ENCODE measurements around the gene ZFPM1. TPM values are rescaled to one million over a fixed set of nuclear protein-coding genes. Genes with fewer than 3 reads are reported as not detected.
"Not testable (repeated sequence)": the region's sequence is repeated elsewhere in the genome, so short reads cannot be mapped to it uniquely, and the experiment has no call there.

The ZFPM1 gene
- polyA plus RNA-seq, 2 donors = 0.98 to 2.6 TPM

DNA sequence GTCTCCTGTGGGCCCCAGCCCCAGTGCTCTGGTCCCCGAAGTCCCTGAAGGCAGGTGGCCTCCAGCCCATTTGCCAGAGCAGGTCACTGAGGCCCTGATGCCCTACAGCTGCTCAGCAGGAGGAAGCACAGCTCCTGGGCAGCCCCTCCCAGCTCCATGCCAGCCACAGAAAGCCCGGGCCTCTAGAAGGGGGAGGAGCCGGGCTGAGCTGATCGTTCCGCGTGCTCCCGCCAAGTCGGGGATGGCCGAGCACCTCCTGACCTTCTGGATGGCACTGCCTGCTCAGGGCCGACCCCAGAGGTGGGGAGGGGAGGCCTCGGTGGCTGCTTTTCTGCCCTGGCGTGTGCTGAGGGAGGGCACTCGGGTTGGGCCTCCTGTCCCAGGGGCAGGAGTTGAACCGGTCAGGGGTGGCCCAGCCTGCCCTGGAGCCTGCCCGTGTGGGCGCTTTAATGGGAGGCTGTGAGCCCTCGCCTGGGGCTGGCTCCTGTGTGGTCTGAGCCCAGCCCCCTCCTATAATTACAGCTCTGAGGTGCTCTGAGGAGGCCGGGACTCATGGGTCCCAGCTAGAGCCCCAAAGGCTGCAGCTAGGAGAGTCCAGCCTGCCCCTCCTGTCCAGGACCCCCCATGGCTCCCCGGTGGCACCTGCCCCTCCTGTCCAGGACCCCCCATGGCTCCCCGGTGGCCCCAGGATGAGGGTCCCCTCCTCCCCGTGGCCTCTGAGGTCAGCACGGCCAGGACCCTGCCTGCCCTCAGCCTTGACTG is 29.7 kb downstream of the ZFPM1 start:
- no peaks in the 10 kb centered on the region for H3K27me3 ChIP-seq (ENCODE audit: control insufficient read depth in 1 of 2, insufficient read depth in 2 of 2, low read length in 2 of 2)
- 60 to 77% methylated on average over 22 of the region's 22 CpGs for WGBS, 2 donors
- no peak overlapping the region for H3K4me3 ChIP-seq (ENCODE audit: low read depth in 1 of 2, low read length in 2 of 2)
- no peak overlapping the region for H3K27ac ChIP-seq (ENCODE audit: low read depth in 2 of 2, low read length in 1 of 2)
- peaks cover 0 to 3% of the 10 kb centered on the region in 2 donors for H3K36me3 ChIP-seq (ENCODE audit: control insufficient read depth in 2 of 2, insufficient read depth in 2 of 2, low read length in 1 of 2)
- no peaks in the 10 kb centered on the region for H3K9me3 ChIP-seq (ENCODE audit: control insufficient read depth in 2 of 2, insufficient read depth in 1 of 2, low read depth in 1 of 2, low read length in 1 of 2)
- peaks cover 0 to 2% of the 10 kb centered on the region in 2 donors for H3K4me1 ChIP-seq (ENCODE audit: control insufficient read depth in 2 of 2, insufficient read depth in 2 of 2, low read length in 1 of 2)

DNA sequence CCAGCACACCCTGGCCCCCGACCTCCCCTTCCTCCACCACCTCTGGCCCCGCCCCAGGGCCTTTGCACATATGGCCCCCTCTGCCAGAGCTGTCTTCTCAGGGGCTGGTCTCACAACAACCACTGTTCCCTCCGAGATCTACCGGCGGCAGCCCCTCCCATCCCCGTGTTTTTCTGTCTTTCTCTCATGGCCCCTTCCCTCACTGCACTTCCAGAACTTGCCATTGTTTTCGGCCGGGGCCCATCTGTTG is 30.2 kb downstream of the ZFPM1 start:
- peaks cover 0 to 3% of the 10 kb centered on the region in 2 donors for H3K36me3 ChIP-seq (ENCODE audit: control insufficient read depth in 2 of 2, insufficient read depth in 2 of 2, low read length in 1 of 2)
- 69 to 79% methylated on average over 6 to 8 of the region's 8 CpGs for WGBS, 2 donors
- H3K4me3 ChIP-seq (ENCODE audit: low read depth in 1 of 2, low read length in 2 of 2) = no peak overlapping the region
- no peak overlapping the region for H3K27ac ChIP-seq (ENCODE audit: low read depth in 2 of 2, low read length in 1 of 2)
- H3K9me3 ChIP-seq (ENCODE audit: control insufficient read depth in 2 of 2, insufficient read depth in 1 of 2, low read depth in 1 of 2, low read length in 1 of 2) = no peaks in the 10 kb centered on the region
- H3K27me3 ChIP-seq (ENCODE audit: control insufficient read depth in 1 of 2, insufficient read depth in 2 of 2, low read length in 2 of 2) = no peaks in the 10 kb centered on the region
- H3K4me1 ChIP-seq (ENCODE audit: control insufficient read depth in 2 of 2, insufficient read depth in 2 of 2, low read length in 1 of 2) = peaks cover 0 to 2% of the 10 kb centered on the region in 2 donors

DNA sequence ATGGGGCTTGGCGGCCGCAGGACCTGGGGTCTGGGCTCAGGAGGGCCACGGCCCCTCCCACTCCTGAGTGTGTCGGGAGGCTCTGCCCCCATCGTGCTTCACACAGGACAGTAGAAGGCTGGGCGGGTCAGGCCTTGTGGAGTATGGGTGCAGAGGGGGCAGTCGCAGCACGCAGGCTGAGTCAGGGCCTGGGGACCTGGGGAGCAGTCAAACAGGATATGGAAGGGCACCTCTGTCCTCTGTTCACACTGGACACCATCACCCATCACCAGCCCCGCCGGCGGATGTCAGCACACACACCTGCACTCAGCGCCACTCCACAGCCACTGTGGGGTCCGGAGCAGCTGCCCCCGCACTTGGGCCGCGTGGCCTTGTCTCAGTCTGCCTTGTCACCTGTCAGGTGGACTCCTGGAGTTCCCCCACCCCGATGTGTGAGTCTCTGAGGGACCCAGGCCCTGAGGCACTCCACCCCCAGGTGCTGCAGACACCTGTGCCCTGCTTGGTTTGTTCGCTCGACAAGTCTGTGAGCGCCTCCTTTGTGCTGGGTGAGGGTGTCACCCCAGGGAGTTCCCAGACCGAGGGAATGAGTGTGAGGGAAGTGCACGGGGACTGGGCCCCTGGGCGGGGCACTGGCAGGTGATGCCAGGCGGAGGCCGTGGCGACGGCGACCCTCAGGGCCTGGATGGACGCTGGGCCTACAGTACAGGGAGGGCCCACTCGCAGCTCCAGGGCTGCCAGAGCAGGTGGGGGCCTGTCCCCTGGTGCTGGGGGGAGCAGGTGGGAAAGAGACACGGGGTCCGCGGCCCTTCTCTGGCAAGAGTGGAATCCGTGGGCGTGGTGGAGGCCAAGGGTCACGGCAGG is 31.7 kb downstream of the ZFPM1 start:
- H3K36me3 ChIP-seq (ENCODE audit: control insufficient read depth in 2 of 2, insufficient read depth in 2 of 2, low read length in 1 of 2) = peaks cover 0 to 3% of the 10 kb centered on the region in 2 donors
- WGBS, 2 donors = 76 to 87% methylated on average over 36 of the region's 36 CpGs
- no peaks in the 10 kb centered on the region for H3K9me3 ChIP-seq (ENCODE audit: control insufficient read depth in 2 of 2, insufficient read depth in 1 of 2, low read depth in 1 of 2, low read length in 1 of 2)
- peaks cover 0 to 2% of the 10 kb centered on the region in 2 donors for H3K4me1 ChIP-seq (ENCODE audit: control insufficient read depth in 2 of 2, insufficient read depth in 2 of 2, low read length in 1 of 2)
- H3K4me3 ChIP-seq (ENCODE audit: low read depth in 1 of 2, low read length in 2 of 2) = no peak overlapping the region
- no peak overlapping the region for H3K27ac ChIP-seq (ENCODE audit: low read depth in 2 of 2, low read length in 1 of 2)
- no peaks in the 10 kb centered on the region for H3K27me3 ChIP-seq (ENCODE audit: control insufficient read depth in 1 of 2, insufficient read depth in 2 of 2, low read length in 2 of 2)

DNA sequence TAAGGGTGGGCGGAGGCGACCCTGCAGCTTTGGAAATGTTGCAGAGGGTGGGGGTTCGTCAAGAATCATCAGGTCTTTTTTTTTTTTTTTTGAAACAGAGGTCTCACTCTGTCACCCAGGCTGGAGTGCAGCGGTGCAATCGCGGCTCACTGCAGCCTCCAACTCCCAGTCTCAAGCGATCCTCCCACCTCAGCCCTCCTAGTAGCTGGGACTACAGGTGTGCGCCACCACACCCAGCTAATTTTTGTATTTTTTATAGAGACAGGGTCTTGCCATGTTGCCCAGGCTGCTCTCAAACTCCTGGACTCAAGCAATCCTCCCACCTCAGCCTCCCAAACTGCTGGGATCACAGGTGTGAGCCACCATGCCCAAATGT is 32.3 kb downstream of the ZFPM1 start:
- not testable (repeated sequence) for H3K27ac ChIP-seq (ENCODE audit: low read depth in 2 of 2, low read length in 1 of 2); H3K4me3 ChIP-seq (ENCODE audit: low read depth in 1 of 2, low read length in 2 of 2); H3K9me3 ChIP-seq (ENCODE audit: control insufficient read depth in 2 of 2, insufficient read depth in 1 of 2, low read depth in 1 of 2, low read length in 1 of 2); H3K36me3 ChIP-seq (ENCODE audit: control insufficient read depth in 2 of 2, insufficient read depth in 2 of 2, low read length in 1 of 2); H3K4me1 ChIP-seq (ENCODE audit: control insufficient read depth in 2 of 2, insufficient read depth in 2 of 2, low read length in 1 of 2); H3K27me3 ChIP-seq (ENCODE audit: control insufficient read depth in 1 of 2, insufficient read depth in 2 of 2, low read length in 2 of 2)
- WGBS, 2 donors = 91 to 99% methylated on average over 8 of the region's 8 CpGs

DNA sequence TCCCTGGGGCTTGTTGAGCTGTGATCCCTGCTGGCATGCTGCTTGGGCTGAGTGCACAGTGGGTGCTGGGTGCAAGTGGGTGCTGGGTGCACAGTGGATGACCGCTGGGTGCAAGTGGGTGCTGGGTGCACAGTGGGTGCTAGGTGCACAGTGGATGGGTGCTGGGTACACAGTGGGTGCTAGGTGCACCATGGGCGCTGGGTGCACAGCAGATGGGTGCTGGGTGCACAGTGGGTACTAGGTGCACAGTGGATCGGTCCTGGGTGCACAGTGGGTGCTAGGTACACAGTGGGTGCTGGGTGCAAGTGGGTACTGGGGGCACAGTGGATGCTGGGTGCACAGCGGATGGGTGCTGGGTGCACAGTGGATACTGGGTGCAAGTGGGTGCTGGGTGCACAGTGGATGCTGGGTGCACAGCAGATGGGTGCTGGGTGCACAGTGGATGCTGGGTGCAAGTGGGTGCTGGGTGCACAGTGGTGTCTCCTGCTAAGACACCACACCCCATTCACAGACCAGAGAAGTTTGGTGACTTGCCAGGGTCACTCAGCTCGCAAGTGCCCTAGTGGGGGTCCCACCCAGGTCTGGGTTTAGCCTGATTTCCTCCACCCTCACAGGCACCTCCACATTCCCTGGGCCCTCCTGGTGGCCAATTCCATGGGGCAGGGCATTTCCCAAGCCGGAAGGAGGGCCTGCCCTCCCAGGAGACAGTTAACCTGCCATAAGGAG is 33.5 kb downstream of the ZFPM1 start:
- no peaks in the 10 kb centered on the region for H3K4me1 ChIP-seq (ENCODE audit: control insufficient read depth in 2 of 2, insufficient read depth in 2 of 2, low read length in 1 of 2)
- 94 to 95% methylated on average over 6 of the region's 6 CpGs for WGBS, 2 donors
- no peak overlapping the region for H3K27ac ChIP-seq (ENCODE audit: low read depth in 2 of 2, low read length in 1 of 2)
- no peak overlapping the region for H3K4me3 ChIP-seq (ENCODE audit: low read depth in 1 of 2, low read length in 2 of 2)
- H3K9me3 ChIP-seq (ENCODE audit: control insufficient read depth in 2 of 2, insufficient read depth in 1 of 2, low read depth in 1 of 2, low read length in 1 of 2) = no peaks in the 10 kb centered on the region
- peaks cover 0 to 3% of the 10 kb centered on the region in 2 donors for H3K36me3 ChIP-seq (ENCODE audit: control insufficient read depth in 2 of 2, insufficient read depth in 2 of 2, low read length in 1 of 2)
- no peaks in the 10 kb centered on the region for H3K27me3 ChIP-seq (ENCODE audit: control insufficient read depth in 1 of 2, insufficient read depth in 2 of 2, low read length in 2 of 2)

DNA sequence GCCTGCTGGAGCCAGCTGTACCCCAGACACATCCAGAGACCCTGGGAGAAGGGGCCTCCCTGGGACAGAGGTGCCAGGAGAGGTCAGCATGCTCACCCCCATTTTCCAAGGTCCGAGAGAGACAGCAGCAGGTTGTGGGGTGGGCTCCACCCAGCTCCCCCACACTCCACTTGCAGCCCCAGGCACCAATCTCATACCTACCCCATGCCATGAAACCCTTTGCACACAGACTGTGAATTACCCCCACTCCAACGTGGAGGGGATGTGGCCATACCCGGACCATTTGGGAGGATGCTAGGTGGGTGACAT is 34.0 kb downstream of the ZFPM1 start:
- WGBS, 2 donors = 77 to 92% methylated on average over 3 of the region's 3 CpGs
- Histone ChIP-seq H3K36me3 (ENCODE audit: control insufficient read depth in 2 of 2, insufficient read depth in 2 of 2, low read length in 1 of 2) (peaks cover 0 to 3% of the 10 kb centered on the region in 2 donors), H3K27me3 (ENCODE audit: control insufficient read depth in 1 of 2, insufficient read depth in 2 of 2, low read length in 2 of 2) (no peaks in the 10 kb centered on the region), H3K9me3 (ENCODE audit: control insufficient read depth in 2 of 2, insufficient read depth in 1 of 2, low read depth in 1 of 2, low read length in 1 of 2) (no peaks in the 10 kb centered on the region), H3K4me3 (ENCODE audit: low read depth in 1 of 2, low read length in 2 of 2) (no peak overlapping the region), H3K27ac (ENCODE audit: low read depth in 2 of 2, low read length in 1 of 2) (no peak overlapping the region), H3K4me1 (ENCODE audit: control insufficient read depth in 2 of 2, insufficient read depth in 2 of 2, low read length in 1 of 2) (no peaks in the 10 kb centered on the region)

DNA sequence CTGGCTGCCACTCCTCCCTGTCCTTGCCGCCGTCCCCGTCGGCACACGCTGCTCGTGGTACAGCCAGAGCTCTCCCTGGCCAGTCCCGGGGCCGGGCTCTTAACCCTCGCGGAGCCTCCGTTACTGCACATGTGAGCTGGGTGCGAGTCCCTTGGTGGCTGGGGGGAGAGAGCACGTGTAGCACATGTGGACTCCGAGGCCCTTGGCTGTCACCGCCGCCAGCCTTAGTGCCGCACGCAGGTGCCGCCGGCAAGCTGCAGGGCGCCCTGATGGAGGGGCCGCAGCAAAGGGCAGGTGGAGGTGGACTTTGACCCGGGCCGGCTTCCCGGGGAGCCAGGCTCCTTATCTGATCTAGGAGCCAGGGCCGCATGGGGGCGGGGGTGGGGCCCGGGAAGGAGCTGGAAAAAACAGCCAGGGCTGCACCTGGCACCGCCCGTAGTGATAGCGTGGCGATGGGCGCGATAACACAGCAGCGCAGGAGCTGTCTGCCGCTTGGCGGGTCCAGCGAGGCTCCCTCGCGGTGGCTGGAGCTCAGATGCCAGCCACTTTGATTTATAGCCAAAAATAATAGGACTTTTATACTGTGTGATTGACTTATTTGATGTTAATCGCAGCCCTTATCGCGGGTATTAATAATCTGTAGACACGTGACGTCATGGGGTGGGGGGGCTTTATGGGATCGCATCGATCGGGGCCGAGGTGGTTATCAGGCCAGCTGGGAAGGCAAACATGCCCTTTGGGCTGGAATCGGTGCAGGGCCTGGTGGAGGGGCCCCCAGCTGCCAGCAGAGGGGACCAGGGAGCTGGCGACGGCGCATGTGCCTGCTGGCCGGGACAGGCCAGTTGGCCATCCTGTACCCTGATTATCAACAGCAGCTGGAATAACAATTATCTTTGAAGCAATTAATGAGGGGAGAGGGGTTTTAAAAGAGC is 35.1 kb downstream of the ZFPM1 start:
- no peaks in the 10 kb centered on the region for H3K9me3 ChIP-seq (ENCODE audit: control insufficient read depth in 2 of 2, insufficient read depth in 1 of 2, low read depth in 1 of 2, low read length in 1 of 2)
- no peak overlapping the region for H3K27ac ChIP-seq (ENCODE audit: low read depth in 2 of 2, low read length in 1 of 2)
- H3K4me3 ChIP-seq (ENCODE audit: low read depth in 1 of 2, low read length in 2 of 2) = no peak overlapping the region
- WGBS, 2 donors = 60 to 88% methylated on average over 52 to 54 of the region's 54 CpGs
- H3K4me1 ChIP-seq (ENCODE audit: control insufficient read depth in 2 of 2, insufficient read depth in 2 of 2, low read length in 1 of 2) = no peaks in the 10 kb centered on the region
- peaks cover 0 to 3% of the 10 kb centered on the region in 2 donors for H3K36me3 ChIP-seq (ENCODE audit: control insufficient read depth in 2 of 2, insufficient read depth in 2 of 2, low read length in 1 of 2)
- H3K27me3 ChIP-seq (ENCODE audit: control insufficient read depth in 1 of 2, insufficient read depth in 2 of 2, low read length in 2 of 2) = no peaks in the 10 kb centered on the region

DNA sequence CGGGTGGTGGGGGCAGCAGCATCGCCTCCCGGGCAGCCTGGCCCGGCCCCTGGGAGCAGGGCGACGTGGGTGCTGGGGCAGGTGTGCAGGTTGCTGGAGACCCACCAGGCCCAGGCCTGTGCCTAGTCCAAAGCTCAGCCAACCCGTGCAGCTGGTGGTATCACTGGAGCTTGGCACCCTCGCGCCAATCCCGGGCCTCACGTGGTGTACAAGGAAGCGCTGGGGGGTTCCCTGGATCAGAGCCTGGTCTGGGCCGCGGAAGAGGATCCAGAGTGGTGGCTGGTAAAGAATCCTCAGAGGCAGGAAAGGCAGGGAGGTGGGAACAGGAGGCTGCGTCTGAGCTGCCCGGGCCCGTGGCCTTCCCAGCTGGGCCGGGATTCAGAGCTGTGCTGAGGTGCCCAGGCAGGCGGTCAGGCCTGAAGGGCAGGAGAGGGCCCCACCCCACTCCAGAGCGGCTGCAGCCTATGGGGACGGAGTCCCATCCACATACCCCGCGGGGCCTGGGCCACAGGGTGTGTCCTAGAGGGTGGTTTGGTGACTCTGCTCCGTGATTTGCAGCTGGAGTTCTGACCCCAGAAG is 36.2 kb downstream of the ZFPM1 start:
- Histone ChIP-seq H3K9me3 (ENCODE audit: control insufficient read depth in 2 of 2, insufficient read depth in 1 of 2, low read depth in 1 of 2, low read length in 1 of 2) (no peaks in the 10 kb centered on the region), H3K27ac (ENCODE audit: low read depth in 2 of 2, low read length in 1 of 2) (no peak overlapping the region), H3K27me3 (ENCODE audit: control insufficient read depth in 1 of 2, insufficient read depth in 2 of 2, low read length in 2 of 2) (no peaks in the 10 kb centered on the region), H3K36me3 (ENCODE audit: control insufficient read depth in 2 of 2, insufficient read depth in 2 of 2, low read length in 1 of 2) (peaks cover 0 to 3% of the 10 kb centered on the region in 2 donors), H3K4me1 (ENCODE audit: control insufficient read depth in 2 of 2, insufficient read depth in 2 of 2, low read length in 1 of 2) (no peaks in the 10 kb centered on the region), H3K4me3 (ENCODE audit: low read depth in 1 of 2, low read length in 2 of 2) (no peak overlapping the region)
- WGBS, 2 donors = 71 to 79% methylated on average over 24 of the region's 24 CpGs

All from esophagus (tissue), 2 donors.